GM18873 (cell line): ENCODE data around the gene TMCC1.
"Not testable (repeated sequence)": the region's sequence is repeated elsewhere in the genome, so short reads cannot be mapped to it uniquely, and the experiment has no call there.

Source experiments
- ATAC-seq: cut with Tn5 transposase; IDR thresholded peaks from one replicate; pipeline ENCODE4 v1.9.1; 2021; ENCODE audit warnings: mild to moderate bottlenecking, moderate library complexity, moderate number of reproducible peaks; ENCODE audit not compliant: unreplicated experiment, low FRiP score

Gene TMCC1

GRCh38 chr3:129657261-129658046 lies 236.1 kb downstream of the TMCC1 start:
- ATAC-seq: no peak

GRCh38 chr3:129656659-129657247 lies 236.8 kb downstream of the TMCC1 start:
- no peak for ATAC-seq

- ATAC-seq: no peak
These were observed 238.2 kb downstream of the TMCC1 start for GRCh38 chr3:129655291-129655700.

GRCh38 chr3:129654131-129654530 lies 239.4 kb downstream of the TMCC1 start:
- ATAC-seq: no peak

GRCh38 chr3:129653019-129653418 lies 240.5 kb downstream of the TMCC1 start:
- no peak for ATAC-seq

GRCh38 chr3:129651435-129652202 lies 241.9 kb downstream of the TMCC1 start:
- ATAC-seq: no peak

- ATAC-seq: no peak
These were observed 243.1 kb downstream of the TMCC1 start for GRCh38 chr3:129650256-129650872.

GRCh38 chr3:129648391-129648790 lies 245.1 kb downstream of the TMCC1 start:
- no peak for ATAC-seq

- no peak for ATAC-seq
These were observed 248.2 kb downstream of the TMCC1 start for GRCh38 chr3:129645286-129645685.

- no peak for ATAC-seq
These were observed 248.7 kb downstream of the TMCC1 start for GRCh38 chr3:129644836-129645235.

- not testable (repeated sequence) for ATAC-seq
These were observed 251.8 kb downstream of the TMCC1 start for GRCh38 chr3:129641567-129642260.

GRCh38 chr3:129640985-129641384 lies 252.5 kb downstream of the TMCC1 start:
- ATAC-seq: not testable (repeated sequence)

GRCh38 chr3:129638481-129638880 lies 255.0 kb downstream of the TMCC1 start:
- ATAC-seq: no peak

GRCh38 chr3:129636082-129636481 lies 257.4 kb downstream of the TMCC1 start:
- ATAC-seq: no peak

GRCh38 chr3:129635656-129636055 lies 257.9 kb downstream of the TMCC1 start:
- no peak for ATAC-seq

- no peak for ATAC-seq
These were observed 259.6 kb downstream of the TMCC1 start for GRCh38 chr3:129633751-129634481.

GRCh38 chr3:129632977-129633376 lies 260.5 kb downstream of the TMCC1 start:
- no peak for ATAC-seq

GRCh38 chr3:129632556-129632955 lies 261.0 kb downstream of the TMCC1 start:
- ATAC-seq: no peak

- no peak for ATAC-seq
These were observed 261.5 kb downstream of the TMCC1 start for GRCh38 chr3:129632056-129632455.

GRCh38 chr3:129629011-129629410 lies 264.5 kb downstream of the TMCC1 start:
- ATAC-seq: no peak
